K562 (cell line): ENCODE results near the gene TAF5. TPM values are rescaled to one million over a fixed set of nuclear protein-coding genes. Genes with fewer than 3 reads are reported as not detected.
A peak's percentile ranks its signal among the peaks of the same experiment; 100 is the strongest.

Experiments used
- BHLHE40 ChIP-seq: IDR thresholded peaks from 2 replicates; pipeline ENCODE4 v1.6.1; 2011; ENCODE audit warnings: low read length, improper control_type of control experiment
- CHD1 ChIP-seq: fragments of 200-600 bp; sonication (generic); IDR thresholded peaks from one replicate; pipeline ENCODE4 v1.6.1; 2012; ENCODE audit warnings: mild to moderate bottlenecking, moderate library complexity, low read length, inconsistent platforms
- EP300 ChIP-seq: IDR thresholded peaks from 2 replicates; pipeline ENCODE4 v1.6.1; 2012; ENCODE audit warnings: low read length, improper control_type of control experiment
- MGA ChIP-seq: fragments of 450-650 bp; IDR thresholded peaks from 2 replicates; pipeline ENCODE4 v1.6.1; 2016; ENCODE audit warnings: mild to moderate bottlenecking, moderate library complexity
- NR2C1 ChIP-seq, 2 experiments: fragments of 450-650 bp; IDR thresholded peaks; 2 replicates each; pipeline ENCODE4 v1.6.1; 2017; ENCODE audit warnings: mild to moderate bottlenecking in 2 of 2, antibody characterized with exemption in 1 of 2, inconsistent platforms in 1 of 2, missing compliant biosample characterization in 1 of 2, missing genetic modification characterization in 1 of 2
- SMAD4 ChIP-seq: fragments of 250-450 bp; sonication (Bioruptor Pico); conservative IDR thresholded peaks from 2 replicates; pipeline ENCODE4 v1.8.0; 2021; ENCODE audit warnings: inconsistent platforms, mild to moderate bottlenecking, moderate library complexity
- SP1 ChIP-seq: sonication (generic); formaldehyde crosslinking; IDR thresholded peaks from 2 replicates; pipeline ENCODE4 v1.8.1; 2022; ENCODE audit warnings: mild to moderate bottlenecking, missing genetic modification reagents
- STAT6 ChIP-seq: sonication (generic); formaldehyde crosslinking; IDR thresholded peaks from 2 replicates; pipeline ENCODE4 v1.8.1; 2023; ENCODE audit warnings: mild to moderate bottlenecking, missing genetic modification reagents
- SUPT5H ChIP-seq: fragments of 450-650 bp; IDR thresholded peaks from 2 replicates; pipeline ENCODE4 v1.6.1; 2016
- TAF1 ChIP-seq: IDR thresholded peaks from 2 replicates; pipeline ENCODE4 v1.6.1; 2011; ENCODE audit warnings: mild to moderate bottlenecking, low read length, moderate library complexity; ENCODE audit not compliant: insufficient read depth, control insufficient read depth, severe bottlenecking; ENCODE audit errors: extremely low read depth
- TBL1XR1 ChIP-seq, 2 experiments: IDR thresholded peaks; 2 replicates each; pipeline ENCODE4 v1.6.1; 2012; ENCODE audit warnings: improper control_type of control experiment in 2 of 2, low read length in 2 of 2, mild to moderate bottlenecking in 1 of 2
- TEAD1 ChIP-seq, 2 experiments: fragments of 450-650 bp in 1 of 2; sonication (generic) in 1 of 2; formaldehyde crosslinking; IDR thresholded peaks; 2 replicates each; pipeline versions ENCODE4 v1.4.0 to v1.8.0; 2020 to 2022; ENCODE audit warnings: mild to moderate bottlenecking in 2 of 2, missing genetic modification reagents in 1 of 2
- ZBTB8A ChIP-seq: fragments of 450-650 bp; IDR thresholded peaks from 2 replicates; pipeline ENCODE4 v1.6.1; 2018; ENCODE audit warnings: mild to moderate bottlenecking, moderate library complexity; ENCODE audit not compliant: partially characterized antibody
- polyA plus RNA-seq, 8 experiments: library from polyadenylated mRNA; depleted of rRNA in 4 of 8; stranded (reverse) in 5 of 8; unstranded in 3 of 8; fragments of >200 nt; fragmentation: Nextera tagmentation in 2 of 8; fragmentation: Illumina TruSeq in 1 of 8; extraction: Ambion mirVana in 2 of 8; extraction: Trizol in 1 of 8; gene quantifications; 2 replicates each; pipeline versions ENCODE4 v1.2.1 to v1.2.3, GENCODE V29; 2011 to 2014; ENCODE audit warnings: inconsistent platforms in 1 of 8, missing spikeins in 1 of 8
- total RNA-seq, 7 experiments: library from RNA; depleted of rRNA in 6 of 7; stranded (reverse); fragments of >200 nt in 6 of 7; fragmentation: Illumina TruSeq in 2 of 7; extraction: Trizol in 2 of 7; gene quantifications; 2 replicates each; pipeline versions ENCODE4 v1.2.1 to v1.2.3, GENCODE V29; 2011 to 2021; ENCODE audit warnings: low replicate concordance in 1 of 7

The TAF5 gene
- total and polyA plus RNA-seq, 9 of the 15 experiments (the other 6 are each of a cell fraction or from before 2014, with no cell fraction given) = 4.2 to 11.9 (median 9.3) TPM

GRCh38 chr10:103396067-103396788, 28.5 kb downstream of the TAF5 start, which contains the start of the genes ATP5MK and PDCD11 (continued):
- TF ChIP-seq NR2C1 (IDR thresholded peaks at IDR 0.05) (peak; percentile 52; the same call in 1 of the 2 replicates), NR2C1 (tag; IDR thresholded peaks at IDR 0.05) (no peak), TAF1 (peak; percentile 57), SMAD4 (CRISPR knock-in tag) (no peak), SP1 (CRISPR knock-in tag) (peak; percentile 77), TBL1XR1 (IDR thresholded peaks at IDR 0.05; ENCODE audit: low read length in 2 of 2) (0 out of 4 replicates have a peak, but pooled peaks of 1 of the 2 experiments have one; percentile 51), TEAD1 (CRISPR knock-in tag; IDR thresholded peaks at IDR 0.05) (peak in 1 of 2 experiments; percentile 83; a peak in 1 of 4 replicates), ZBTB8A (no peak), MGA (peak; percentile 68), EP300 (peak; percentile 12; the same call in 1 of the 2 replicates), BHLHE40 (peak; percentile 66), SUPT5H (peak; percentile 91), STAT6 (CRISPR knock-in tag) (no peak), CHD1 (peak; percentile 24)
